ENCODE results near the gene PSAPL1.

Gene PSAPL1, protein sequence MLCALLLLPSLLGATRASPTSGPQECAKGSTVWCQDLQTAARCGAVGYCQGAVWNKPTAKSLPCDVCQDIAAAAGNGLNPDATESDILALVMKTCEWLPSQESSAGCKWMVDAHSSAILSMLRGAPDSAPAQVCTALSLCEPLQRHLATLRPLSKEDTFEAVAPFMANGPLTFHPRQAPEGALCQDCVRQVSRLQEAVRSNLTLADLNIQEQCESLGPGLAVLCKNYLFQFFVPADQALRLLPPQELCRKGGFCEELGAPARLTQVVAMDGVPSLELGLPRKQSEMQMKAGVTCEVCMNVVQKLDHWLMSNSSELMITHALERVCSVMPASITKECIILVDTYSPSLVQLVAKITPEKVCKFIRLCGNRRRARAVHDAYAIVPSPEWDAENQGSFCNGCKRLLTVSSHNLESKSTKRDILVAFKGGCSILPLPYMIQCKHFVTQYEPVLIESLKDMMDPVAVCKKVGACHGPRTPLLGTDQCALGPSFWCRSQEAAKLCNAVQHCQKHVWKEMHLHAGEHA

DNA sequence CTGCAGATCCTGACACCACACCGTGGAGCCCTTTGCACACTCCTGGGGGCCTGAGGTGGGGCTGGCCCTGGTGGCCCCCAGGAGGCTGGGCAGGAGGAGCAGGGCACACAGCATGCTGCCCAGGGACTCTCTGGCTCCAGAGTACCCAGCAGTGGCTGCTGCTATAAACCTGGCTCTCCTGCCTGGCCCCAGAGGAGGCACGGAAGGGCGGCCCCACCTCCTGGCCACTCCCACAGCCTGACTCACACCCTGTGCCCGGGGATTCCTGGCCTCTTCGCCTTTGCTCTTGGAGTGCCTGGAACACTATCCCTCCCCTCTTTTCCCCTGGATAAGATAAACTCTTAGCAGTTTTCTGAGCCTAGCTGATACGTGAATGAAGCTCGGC, at the start of gene PSAPL1:
Gene PSAPL1 (minus strand): TSS at position 165 of the 385 bp plus-strand sequence. CDS start 51 bp downstream, at position 114.
- DNase-seq (ENCODE audit: low read depth in 1 of 2, low spot score in 1 of 2): no peak

DNA sequence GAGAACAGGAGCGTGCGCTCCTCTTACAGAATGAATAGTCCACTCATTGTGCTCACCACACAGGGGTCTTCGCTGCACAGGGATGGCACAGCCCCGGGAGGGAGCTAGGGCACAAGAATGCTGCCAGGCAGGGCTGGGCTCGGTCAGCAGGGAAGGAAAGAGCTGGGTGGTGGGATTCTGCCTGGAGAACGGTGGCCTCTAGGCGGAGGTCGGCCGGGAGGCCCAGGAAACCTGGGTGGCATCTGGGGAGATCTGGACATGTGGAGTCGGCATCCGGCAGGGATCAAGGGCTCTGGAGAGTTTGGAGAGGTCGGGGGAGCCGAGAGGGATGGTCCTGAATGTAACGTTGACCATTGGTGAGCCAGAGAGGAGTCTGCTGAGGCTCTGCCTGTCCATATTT, 46.5 kb upstream of the PSAPL1 start:
- DNase-seq (ENCODE audit: low read depth in 1 of 2, low spot score in 1 of 2): no peak

GRCh38 chr4:7480423-7480822, 45.7 kb upstream of the PSAPL1 start:
- DNase-seq (ENCODE audit: low read depth in 1 of 2, low spot score in 1 of 2): no peak

GRCh38 chr4:7478665-7479064, 43.9 kb upstream of the PSAPL1 start:
- no peak for DNase-seq (ENCODE audit: low read depth in 1 of 2, low spot score in 1 of 2)

- DNase-seq (ENCODE audit: low read depth in 1 of 2, low spot score in 1 of 2): no peak
Observed at GRCh38 chr4:7477695-7478094, 43.0 kb upstream of the PSAPL1 start.

- DNase-seq (ENCODE audit: low read depth in 1 of 2, low spot score in 1 of 2): no peak
Observed at GRCh38 chr4:7476820-7477219, 42.1 kb upstream of the PSAPL1 start.

GRCh38 chr4:7475207-7475606, 40.5 kb upstream of the PSAPL1 start:
- DNase-seq (ENCODE audit: low read depth in 1 of 2, low spot score in 1 of 2): no peak

GRCh38 chr4:7474320-7474719, 39.6 kb upstream of the PSAPL1 start:
- no peak for DNase-seq (ENCODE audit: low read depth in 1 of 2, low spot score in 1 of 2)

- DNase-seq (ENCODE audit: low read depth in 1 of 2, low spot score in 1 of 2): no peak
Observed at GRCh38 chr4:7473081-7473480, 38.4 kb upstream of the PSAPL1 start.

DNA sequence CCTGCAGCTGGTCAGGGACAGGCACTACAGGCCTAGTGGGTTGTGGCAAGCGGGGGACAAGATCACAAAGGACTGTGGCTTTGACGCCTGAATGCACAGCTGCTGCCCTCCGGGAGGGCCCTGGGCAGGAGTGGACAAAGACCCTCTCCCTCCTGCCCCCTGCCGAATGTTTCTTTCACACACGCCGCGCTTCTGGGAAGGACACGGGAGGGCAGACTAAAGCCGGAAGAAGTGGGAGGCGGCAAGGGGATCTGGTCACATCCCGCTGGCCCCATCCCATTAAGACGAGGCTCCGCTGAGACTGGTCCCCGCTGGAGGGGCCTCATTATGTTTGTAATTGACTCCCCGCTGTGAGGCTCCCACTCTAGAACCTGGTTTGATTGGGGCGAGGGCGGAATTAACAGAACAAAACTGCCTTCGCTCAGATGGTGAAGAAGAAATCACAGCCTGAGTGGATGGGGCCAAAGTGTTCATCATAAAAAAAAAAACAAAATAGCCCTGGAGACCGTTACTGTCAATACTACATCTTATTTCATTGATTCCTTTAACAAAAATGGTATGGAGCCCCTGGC, 37.8 kb upstream of the PSAPL1 start:
- DNase-seq (ENCODE audit: low read depth in 1 of 2, low spot score in 1 of 2): no peak

- DNase-seq (ENCODE audit: low read depth in 1 of 2, low spot score in 1 of 2): no peak
Observed at GRCh38 chr4:7470522-7471128, 35.9 kb upstream of the PSAPL1 start.

DNA sequence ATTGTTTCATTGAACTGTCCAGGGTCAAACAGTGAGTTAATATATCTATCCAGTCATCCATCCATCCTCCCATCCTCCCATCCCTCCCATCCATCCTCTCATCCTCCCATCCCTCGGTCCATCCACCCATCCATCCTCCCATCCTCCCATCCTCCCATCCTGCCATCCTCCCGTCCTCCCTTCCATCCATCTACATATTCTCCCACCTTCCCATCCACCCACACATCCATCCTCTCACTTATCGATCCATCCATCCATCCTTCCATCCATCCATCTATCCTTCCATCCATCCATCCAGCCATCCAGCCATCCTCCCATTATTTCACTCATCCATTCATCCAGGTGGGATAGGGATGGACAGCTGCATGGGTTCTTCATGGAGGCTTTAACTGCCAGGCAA, 35.4 kb upstream of the PSAPL1 start:
- DNase-seq (ENCODE audit: low read depth in 1 of 2, low spot score in 1 of 2): no peak

GRCh38 chr4:7469023-7469422, 34.3 kb upstream of the PSAPL1 start:
- no peak for DNase-seq (ENCODE audit: low read depth in 1 of 2, low spot score in 1 of 2)

DNA sequence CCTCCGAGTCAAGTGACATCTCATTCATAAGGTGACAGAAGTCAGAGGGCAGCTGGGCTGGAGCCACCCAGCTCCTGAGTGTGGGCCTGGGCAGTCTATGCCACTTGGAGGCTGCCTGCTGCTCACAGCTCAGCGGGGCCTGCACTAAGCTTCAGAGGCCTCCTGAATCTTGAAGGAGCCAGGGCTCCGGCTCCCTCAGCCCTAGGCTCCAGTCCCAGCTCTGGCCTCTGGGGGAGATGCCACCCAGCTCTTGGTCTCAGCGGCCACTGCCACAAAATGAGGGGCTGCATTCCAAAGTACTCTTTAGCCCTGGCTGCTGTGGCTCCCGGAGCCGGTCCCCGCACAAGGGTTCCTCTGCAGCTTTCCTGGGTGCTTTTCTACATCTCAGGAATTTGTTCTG, 32.7 kb upstream of the PSAPL1 start:
- DNase-seq (ENCODE audit: low read depth in 1 of 2, low spot score in 1 of 2): no peak

- DNase-seq (ENCODE audit: low read depth in 1 of 2, low spot score in 1 of 2): no peak
Observed at GRCh38 chr4:7466904-7467303, 32.2 kb upstream of the PSAPL1 start.

DNA sequence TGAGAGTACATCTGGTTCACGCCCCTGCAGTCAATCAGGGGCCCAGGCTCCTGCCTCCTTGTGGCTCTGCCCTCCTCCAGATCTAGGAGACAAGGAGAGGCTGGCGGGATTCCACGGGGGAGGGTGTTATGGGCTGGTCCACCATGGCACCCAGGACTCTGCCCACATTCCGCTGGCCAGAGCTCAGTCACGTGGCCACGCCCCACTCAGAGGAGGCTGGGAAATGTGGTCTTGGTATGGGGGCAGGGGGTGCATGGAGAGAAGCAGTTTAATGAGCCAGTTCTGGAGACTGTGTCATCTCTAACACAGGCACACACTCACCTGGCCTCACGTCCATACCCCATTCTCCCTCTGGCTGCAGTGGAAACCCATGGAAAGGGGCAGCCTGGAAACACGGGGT, 31.5 kb upstream of the PSAPL1 start:
- no peak for DNase-seq (ENCODE audit: low read depth in 1 of 2, low spot score in 1 of 2)

- DNase-seq (ENCODE audit: low read depth in 1 of 2, low spot score in 1 of 2): no peak
Observed at GRCh38 chr4:7465017-7465416, 30.3 kb upstream of the PSAPL1 start.

DNA sequence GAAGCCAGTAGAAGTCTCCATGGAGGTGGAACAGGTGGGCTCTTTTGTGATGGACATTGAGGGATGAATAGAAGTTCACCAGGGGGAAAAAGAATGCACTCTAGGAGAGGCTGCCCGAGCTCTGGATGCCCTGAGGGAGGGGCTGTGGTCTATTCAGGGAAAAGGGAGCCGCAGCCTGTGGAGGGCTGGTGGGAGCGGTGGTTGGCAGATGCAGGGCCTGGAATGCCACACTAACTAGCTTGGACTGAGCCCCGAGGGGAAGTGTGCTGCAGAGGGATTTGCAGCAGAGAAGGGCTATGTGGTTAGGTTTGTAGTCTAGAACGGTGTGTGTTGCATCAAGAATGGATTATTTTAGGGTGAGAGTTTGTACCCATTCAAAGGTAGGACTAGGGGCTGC, 29.5 kb upstream of the PSAPL1 start:
- DNase-seq (ENCODE audit: low read depth in 1 of 2, low spot score in 1 of 2): no peak

DNA sequence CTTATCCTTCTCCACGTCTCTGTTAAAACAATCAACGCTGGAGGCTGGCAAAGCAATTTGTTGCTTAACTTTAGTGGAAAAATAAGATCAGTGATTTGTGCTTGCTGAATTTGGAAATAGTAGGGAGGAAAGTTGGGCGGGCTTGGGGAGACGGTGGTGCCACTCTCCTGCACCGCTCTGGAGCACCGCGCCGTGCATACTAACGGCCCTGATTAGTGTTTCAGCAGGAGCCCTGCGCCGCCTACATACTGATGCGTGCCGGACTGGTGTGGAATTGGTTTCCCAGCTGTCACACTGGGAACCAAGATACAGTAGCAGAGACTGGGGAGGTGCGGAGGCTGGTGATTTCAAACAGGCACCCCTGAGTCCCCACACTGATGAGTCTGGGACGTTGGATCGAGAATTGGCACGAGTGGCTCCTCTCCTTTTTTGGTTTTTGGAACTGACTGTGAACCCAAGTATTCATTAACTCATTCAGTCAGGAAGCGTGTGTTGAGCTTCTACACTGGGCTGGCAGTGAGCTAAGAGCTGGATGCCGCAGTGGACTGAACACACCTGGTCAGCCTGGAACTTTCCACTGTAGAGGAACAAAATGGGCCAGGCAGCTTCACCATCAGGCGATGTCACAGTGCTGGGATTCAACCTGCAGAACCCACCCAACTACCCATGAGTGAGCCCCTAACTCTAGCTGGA, 29.0 kb upstream of the PSAPL1 start:
- no peak for DNase-seq (ENCODE audit: low read depth in 1 of 2, low spot score in 1 of 2)

DNA sequence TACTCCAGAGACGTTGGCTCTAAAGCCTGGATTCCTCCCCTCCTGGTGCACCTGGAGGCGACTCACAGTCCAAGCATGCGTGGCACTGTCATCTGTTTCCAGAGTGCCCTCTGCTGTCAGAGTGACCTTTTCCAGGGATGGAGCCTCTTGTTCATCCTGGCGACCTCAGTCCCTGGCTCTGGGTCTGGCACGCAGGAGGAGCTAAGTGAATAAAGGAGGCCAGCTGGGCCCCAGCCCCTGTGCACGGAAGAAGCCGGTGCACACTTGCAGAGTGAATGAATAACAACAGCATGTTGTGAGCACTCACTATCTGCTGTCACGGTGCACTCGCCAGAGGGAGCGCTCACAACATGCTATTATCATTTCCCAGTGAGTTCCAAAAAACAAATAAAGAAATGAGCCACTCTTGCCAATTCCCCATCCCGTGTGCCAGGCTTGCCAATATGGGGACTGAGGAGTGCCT, 27.8 kb upstream of the PSAPL1 start:
- DNase-seq (ENCODE audit: low read depth in 1 of 2, low spot score in 1 of 2): no peak

GRCh38 chr4:7461230-7461629, 26.5 kb upstream of the PSAPL1 start:
- no peak for DNase-seq (ENCODE audit: low read depth in 1 of 2, low spot score in 1 of 2)

- DNase-seq (ENCODE audit: low read depth in 1 of 2, low spot score in 1 of 2): no peak
Observed at GRCh38 chr4:7460566-7460965, 25.8 kb upstream of the PSAPL1 start.

Measured in activated CD4-positive, alpha-beta T cell treated with anti-CD3 and anti-CD28 coated beads, Interleukin-2, amount 50 U/mL, for 24 hours (primary cell).